HepG2 (cell line): ENCODE data around the gene SIRPB2. TPM values are rescaled to one million over a fixed set of nuclear protein-coding genes. Genes with fewer than 3 reads are reported as not detected.

Source experiments
- ATAC-seq: fragments of 200-7000 bp; cut with Tn5 transposase; 3 replicates; pipeline ENCODE4 v1.9.1; 2020; ENCODE audit warnings: mild to moderate bottlenecking, moderate library complexity
- BruUV-seq: library from RNA; stranded (reverse); fragments of 400-500 nt; replicated peaks from 2 replicates; lab custom pipeline; 2021; lab: Mats Ljungman, UMichigan
- CTCF ChIA-PET: fragments of 300-600 bp; formaldehyde crosslinking; extraction: SDS; loops from one replicate; lab custom pipeline; 2021; ENCODE audit warnings: low total read pairs, inconsistent platforms, low intra/inter-chr PET ratio; lab: Yijun Ruan, JAX
- POLR2A ChIA-PET: fragments of 350-600 bp; sonication (Branson Sonifier 250); formaldehyde crosslinking; loops from one replicate; lab custom pipeline; 2020; ENCODE audit warnings: antibody characterized with exemption, inconsistent platforms; lab: Yijun Ruan, JAX
- DNase-seq: peaks from one replicate; pipeline ENCODE4 v3.0.0-alpha.2; 2015; ENCODE audit warnings: low spot score
- FAIRE-seq: peaks from 3 replicates; lab custom pipeline; 2011; peaks lifted over from hg19 to GRCh38; lab: Jason Lieb, UNC
- H2AFZ ChIP-seq: one replicate; pipeline ENCODE4 v1.6.1; 2011; ENCODE audit warnings: low read length, inconsistent platforms
- H3K27ac ChIP-seq: fragments of 300-600 bp; 3 replicates; pipeline ENCODE4 v1.8.0; 2011; ENCODE audit warnings: mixed run types, mild to moderate bottlenecking, mixed read lengths, low read length, inconsistent platforms; ENCODE audit not compliant: insufficient read depth; ENCODE audit errors: extremely low read length
- H3K27me3 ChIP-seq, 2 experiments: fragments of 200-600 bp in 1 of 2; 2 replicates in 1 of 2; 3 replicates in 1 of 2; pipeline versions ENCODE4 v1.6.0 to v1.8.0; 2011; ENCODE audit warnings: low read length in 2 of 2, mild to moderate bottlenecking in 2 of 2, moderate library complexity in 2 of 2, inconsistent platforms in 1 of 2; ENCODE audit not compliant: insufficient read depth in 2 of 2, control insufficient read depth in 1 of 2
- H3K36me3 ChIP-seq, 2 experiments: fragments of 200-600 bp in 1 of 2; replicated peaks in 1 of 2; 2 replicates in 1 of 2; 3 replicates in 1 of 2; pipeline versions ENCODE4 v1.5.1 to v1.8.0; 2011; ENCODE audit warnings: low read length in 2 of 2, inconsistent platforms in 1 of 2; ENCODE audit not compliant: insufficient read depth in 2 of 2, control insufficient read depth in 1 of 2
- H3K4me1 ChIP-seq: 2 replicates; pipeline ENCODE4 v1.5.1; 2012; ENCODE audit warnings: low read length, inconsistent platforms; ENCODE audit not compliant: insufficient read depth
- H3K4me2 ChIP-seq: 2 replicates; pipeline ENCODE4 v1.6.0; 2011; ENCODE audit warnings: low read depth, low read length, inconsistent platforms
- H3K4me3 ChIP-seq, 3 experiments: fragments of 200-600 bp in 1 of 3; sonication (generic), shearing (Covaris generic) in 1 of 3; replicated peaks in 1 of 3; 2 replicates each; pipeline ENCODE4 v1.5.1; 2011 to 2016; ENCODE audit warnings: low read length in 3 of 3, inconsistent platforms in 2 of 3, low read depth in 2 of 3, mild to moderate bottlenecking in 2 of 3, control low read depth in 1 of 3, mixed read lengths in 1 of 3; ENCODE audit not compliant: insufficient read depth in 1 of 3
- H3K79me2 ChIP-seq: one replicate; pipeline ENCODE4 v1.6.1; 2011; ENCODE audit warnings: low read length, inconsistent platforms; ENCODE audit not compliant: insufficient read depth
- H3K9ac ChIP-seq: 2 replicates; pipeline ENCODE4 v1.6.0; 2011; ENCODE audit warnings: mild to moderate bottlenecking, low read depth, low read length, inconsistent platforms; ENCODE audit not compliant: insufficient read depth
- H3K9me3 ChIP-seq: 2 replicates; pipeline ENCODE4 v1.5.1; 2012; ENCODE audit warnings: mild to moderate bottlenecking, low read length
- H4K20me1 ChIP-seq: 2 replicates; pipeline ENCODE4 v1.6.0; 2011; ENCODE audit warnings: inconsistent platforms, mild to moderate bottlenecking, low read length, moderate library complexity; ENCODE audit not compliant: insufficient read depth
- BORCS8-MEF2B ChIP-seq: sonication (generic); formaldehyde crosslinking; IDR thresholded peaks from 2 replicates; pipeline ENCODE4 v1.8.0; 2022; ENCODE audit warnings: mild to moderate bottlenecking, missing genetic modification reagents
- KLF9 ChIP-seq: IDR thresholded peaks from 2 replicates; pipeline ENCODE4 v1.6.1; 2016; ENCODE audit warnings: low read depth
- MBD4 ChIP-seq: IDR thresholded peaks from 2 replicates; pipeline ENCODE4 v1.6.1; 2012; ENCODE audit warnings: low read length, inconsistent platforms, borderline replicate concordance
- MZF1 ChIP-seq: sonication (generic); formaldehyde crosslinking; IDR thresholded peaks from 2 replicates; pipeline ENCODE4 v1.8.1; 2023; ENCODE audit warnings: mild to moderate bottlenecking, missing genetic modification reagents, borderline replicate concordance
- NFYC ChIP-seq: IDR thresholded peaks from 2 replicates; pipeline ENCODE4 v1.6.1; 2016; ENCODE audit warnings: missing genetic modification reagents, missing compliant biosample characterization
- RAD21 ChIP-seq: fragments of 450-650 bp; formaldehyde crosslinking; IDR thresholded peaks from 2 replicates; pipeline ENCODE4 v1.5.0; 2020; ENCODE audit warnings: mild to moderate bottlenecking
- ZMYM3 ChIP-seq: sonication (generic); formaldehyde crosslinking; IDR thresholded peaks from 2 replicates; pipeline ENCODE4 v1.5.1; 2020; ENCODE audit warnings: mild to moderate bottlenecking, missing genetic modification reagents
- ZNF432 ChIP-seq: sonication (generic); formaldehyde crosslinking; IDR thresholded peaks from 2 replicates; pipeline ENCODE4 v1.5.0; 2020; ENCODE audit warnings: missing genetic modification reagents, mild to moderate bottlenecking, borderline replicate concordance
- ZNF549 ChIP-seq: sonication (generic); formaldehyde crosslinking; IDR thresholded peaks from 2 replicates; pipeline ENCODE4 v1.5.0; 2020; ENCODE audit warnings: missing genetic modification reagents
- ZNF598 ChIP-seq: sonication (generic); formaldehyde crosslinking; IDR thresholded peaks from 2 replicates; pipeline ENCODE4 v1.5.1; 2020; ENCODE audit warnings: mild to moderate bottlenecking, missing genetic modification reagents, borderline replicate concordance
- ZNF672 ChIP-seq: sonication (generic); formaldehyde crosslinking; IDR thresholded peaks from 2 replicates; pipeline ENCODE4 v1.8.1; 2022; ENCODE audit warnings: missing genetic modification reagents
- ZNF781 ChIP-seq: sonication (generic); formaldehyde crosslinking; IDR thresholded peaks from 2 replicates; pipeline ENCODE4 v1.5.1; 2020; ENCODE audit warnings: borderline replicate concordance, mild to moderate bottlenecking, missing genetic modification reagents; ENCODE audit errors: not compliant biosample characterization
- WGBS: methylation state at CpG from one replicate; pipeline ENCODE4 v1.1.6; 2017; ENCODE audit warnings: low lambda C conversion rate; 5-methylcytosine and 5-hydroxymethylcytosine counted together
- in situ Hi-C: cut with HindIII; loops from 2 replicates; pipeline ENCODE4 v1.10.0; 2017; ENCODE audit warnings: low pct_unique_long_range_greater_than_20kb; ENCODE audit not compliant: extremely low pct_ligation_motif_present
- intact Hi-C: fragments of 100-400 bp; cut with micrococcal nuclease; formaldehyde crosslinking; loops from one replicate; pipeline ENCODE4 v1.10.0; 2022; ENCODE audit not compliant: unreplicated experiment
- polyA plus RNA-seq, 8 experiments: library from polyadenylated mRNA; depleted of rRNA in 3 of 8; stranded (reverse) in 7 of 8; unstranded in 1 of 8; fragments of >200 nt; fragmentation: Illumina TruSeq in 4 of 8; extraction: Trizol in 4 of 8; gene quantifications; 2 replicates each; pipeline versions ENCODE4 v1.2.1 to v1.2.3, GENCODE V29; 2011 to 2016; ENCODE audit warnings: low read depth in 4 of 8, missing spikeins in 1 of 8, mixed read lengths in 1 of 8; ENCODE audit not compliant: insufficient read depth in 1 of 8
- total RNA-seq, 5 experiments: library from RNA; depleted of rRNA; stranded (reverse); fragments of >200 nt; fragmentation: Illumina TruSeq; extraction: Trizol; gene quantifications; 2 replicates each; pipeline ENCODE4 v1.2.3, GENCODE V29; 2016; ENCODE audit warnings: low read depth in 1 of 5
- TF ChIP-seq, protein P1 (sequence below): sonication (generic); formaldehyde crosslinking; IDR thresholded peaks from 2 replicates; pipeline ENCODE4 v1.5.0; 2020; ENCODE audit warnings: mild to moderate bottlenecking, missing genetic modification reagents

SIRPB2 gene
- total and polyA plus RNA-seq, 2 of the 13 experiments (the other 11 are each of a cell fraction or from before 2014, with no cell fraction given) = not detected

DNA sequence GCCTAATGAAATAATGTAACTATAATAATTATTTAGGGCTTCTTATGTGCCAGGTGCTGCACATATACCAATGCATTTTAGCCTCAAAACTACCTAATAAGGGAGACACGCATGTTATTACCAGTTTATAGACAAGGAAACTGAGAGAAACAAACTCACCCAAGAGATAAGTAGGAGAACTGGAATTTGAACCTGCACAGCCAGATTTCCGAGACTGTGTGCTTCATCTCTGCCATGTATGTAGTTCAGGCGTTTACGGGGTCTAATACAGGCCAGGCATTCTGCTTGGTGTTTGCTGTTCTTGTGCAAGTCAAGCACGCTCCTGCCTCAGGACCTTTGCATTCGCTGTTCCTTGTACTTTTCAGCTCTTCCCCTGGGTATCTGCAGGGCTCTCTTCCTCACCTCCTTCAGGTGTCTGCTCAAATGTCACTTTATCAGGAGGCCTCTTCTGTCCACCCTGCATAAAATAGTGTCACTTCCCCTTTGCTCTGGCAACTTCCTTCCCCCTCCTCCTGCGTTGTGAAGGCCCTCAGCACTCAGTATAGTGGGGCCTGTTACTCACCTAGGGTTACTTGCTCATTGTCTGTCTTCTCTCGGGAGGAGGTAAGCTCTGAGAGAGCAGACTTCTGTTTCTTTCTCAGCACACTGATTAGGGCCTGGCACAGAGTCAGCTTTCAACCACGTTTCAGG is 18.5 kb downstream of the SIRPB2 start:
- ATAC-seq = no peak

DNA sequence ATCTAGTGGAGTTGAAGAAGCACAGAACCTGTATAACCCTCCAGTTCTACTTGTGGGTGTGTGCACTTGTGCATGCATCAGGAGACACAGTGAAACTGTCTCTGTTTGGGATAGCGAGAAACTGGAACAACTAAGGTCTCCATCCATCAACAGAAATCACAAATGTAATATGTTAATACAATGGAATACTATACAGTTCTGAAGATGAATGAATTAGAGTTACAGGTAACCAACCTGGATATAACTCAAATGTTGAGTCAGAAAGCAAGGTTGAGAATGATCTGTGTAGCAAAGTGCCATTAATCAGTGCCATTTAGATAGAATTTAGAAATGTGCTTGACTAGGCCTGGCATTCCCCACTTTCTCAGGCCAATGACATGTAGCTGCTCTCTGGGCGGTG is 20.0 kb downstream of the SIRPB2 start:
- H4K20me1 ChIP-seq = no peaks in the 10 kb centered on the region
- H3K79me2 ChIP-seq = peaks cover 1% of the 10 kb centered on the region
- H3K27ac ChIP-seq = no peak overlapping the region
- DNase-seq (no peak), ATAC-seq (no peak), FAIRE-seq (no peak)
- BruUV-seq = no TSS peak
- ChIA-PET CTCF (interaction anchor here (2.4 to 2.5 kb wide), 2 partner anchors 32 to 158 kb away, joined by 23 to 30 read pairs; no protein-coding TSS in a partner anchor), POLR2A (no interaction called here)
- H2AFZ ChIP-seq = peak overlapping the region; percentile 7
- no peaks in the 10 kb centered on the region for H3K9me3 ChIP-seq
- H3K4me2 ChIP-seq = no peak overlapping the region
- in situ Hi-C loops = no loop called here
- no peaks in the 10 kb centered on the region for H3K36me3 ChIP-seq
- peaks cover 0 to 15% of the 10 kb centered on the region in 2 experiments; a peak in 2 of 5 replicates for H3K27me3 ChIP-seq
- no peak overlapping the region for H3K9ac ChIP-seq
- no peak overlapping the region for H3K4me3 ChIP-seq
- H3K4me1 ChIP-seq = peaks cover 55% of the 10 kb centered on the region
- intact Hi-C loops = loop anchor here (5.0 kb wide), 1 partner anchor 34 kb away; no protein-coding TSS in a partner anchor
- WGBS = 88% methylated on average over 2 of the region's 2 CpGs
- TF ChIP-seq ZNF781 = no peak
- no peak for TF ChIP-seq ZNF549
- TF ChIP-seq ZNF432 = no peak
- no peak for TF ChIP-seq MBD4
- no peak for TF ChIP-seq RAD21 (CRISPR knock-in tag)
- no peak for TF ChIP-seq ZNF672 (CRISPR knock-in tag)
- TF ChIP-seq ZNF598 = no peak
- TF ChIP-seq KLF9 (CRISPR knock-in tag) = no peak
- TF ChIP-seq BORCS8-MEF2B (CRISPR knock-in tag) = no peak
- TF ChIP-seq, protein P1, sequence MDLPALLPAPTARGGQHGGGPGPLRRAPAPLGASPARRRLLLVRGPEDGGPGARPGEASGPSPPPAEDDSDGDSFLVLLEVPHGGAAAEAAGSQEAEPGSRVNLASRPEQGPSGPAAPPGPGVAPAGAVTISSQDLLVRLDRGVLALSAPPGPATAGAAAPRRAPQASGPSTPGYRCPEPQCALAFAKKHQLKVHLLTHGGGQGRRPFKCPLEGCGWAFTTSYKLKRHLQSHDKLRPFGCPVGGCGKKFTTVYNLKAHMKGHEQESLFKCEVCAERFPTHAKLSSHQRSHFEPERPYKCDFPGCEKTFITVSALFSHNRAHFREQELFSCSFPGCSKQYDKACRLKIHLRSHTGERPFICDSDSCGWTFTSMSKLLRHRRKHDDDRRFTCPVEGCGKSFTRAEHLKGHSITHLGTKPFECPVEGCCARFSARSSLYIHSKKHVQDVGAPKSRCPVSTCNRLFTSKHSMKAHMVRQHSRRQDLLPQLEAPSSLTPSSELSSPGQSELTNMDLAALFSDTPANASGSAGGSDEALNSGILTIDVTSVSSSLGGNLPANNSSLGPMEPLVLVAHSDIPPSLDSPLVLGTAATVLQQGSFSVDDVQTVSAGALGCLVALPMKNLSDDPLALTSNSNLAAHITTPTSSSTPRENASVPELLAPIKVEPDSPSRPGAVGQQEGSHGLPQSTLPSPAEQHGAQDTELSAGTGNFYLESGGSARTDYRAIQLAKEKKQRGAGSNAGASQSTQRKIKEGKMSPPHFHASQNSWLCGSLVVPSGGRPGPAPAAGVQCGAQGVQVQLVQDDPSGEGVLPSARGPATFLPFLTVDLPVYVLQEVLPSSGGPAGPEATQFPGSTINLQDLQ (CRISPR knock-in tag) = no peak

More for the DNA sequence above, 18.5 kb downstream of the SIRPB2 start:
- Histone ChIP-seq H2AFZ (no peak overlapping the region), H3K36me3 (no peaks in the 10 kb centered on the region), H3K4me3 (no peak overlapping the region), H3K27ac (no peak overlapping the region), H3K4me2 (no peak overlapping the region), H3K79me2 (no peaks in the 10 kb centered on the region), H3K9ac (no peak overlapping the region), H3K27me3 (peaks cover 0 to 20% of the 10 kb centered on the region in 2 experiments; a peak in 2 of 5 replicates), H3K4me1 (peaks cover 48% of the 10 kb centered on the region), H3K9me3 (no peaks in the 10 kb centered on the region), H4K20me1 (no peaks in the 10 kb centered on the region)
- TF ChIP-seq NFYC (CRISPR knock-in tag) (no peak), ZMYM3 (CRISPR knock-in tag) (0 out of 2 replicates have a peak, but pooled peaks have one; percentile 21), MZF1 (CRISPR knock-in tag) (no peak)
- WGBS = 21% methylated on average over 9 of the region's 9 CpGs
- DNase-seq (no peak), FAIRE-seq (no peak)
- ChIA-PET CTCF (no interaction called here), POLR2A (interaction anchor here (1.1 kb wide), 1 partner anchor 147 kb away, joined by 3 read pairs; no protein-coding TSS in a partner anchor)
- in situ Hi-C loops = no loop called here
- BruUV-seq = no TSS peak
- intact Hi-C loops = loop anchor here (5.0 kb wide), 1 partner anchor 35 kb away; no protein-coding TSS in a partner anchor
